ENCODE measurements around the gene SETDB2. TPM values are rescaled to one million over a fixed set of nuclear protein-coding genes. Genes with fewer than 3 reads are reported as not detected.

SETDB2 gene
- 16.6 TPM for total RNA-seq

GRCh38 chr13:49443704-49444523 lies at the start of gene SETDB2, which contains the start of gene CAB39L:
Gene SETDB2, plus strand, starts transcription at chr13:49444274. Its CDS starts 7,620 bp downstream, at chr13:49451894.
Gene CAB39L, minus strand, starts transcription at chr13:49444064. Its CDS starts 61,154 bp downstream, at chr13:49382910.
- DNase-seq (ENCODE audit: low spot score), result peak; percentile 100

- no peak for DNase-seq (ENCODE audit: low spot score)
Measured at GRCh38 chr13:49395451-49395865, 48.6 kb upstream of the SETDB2 start.

GRCh38 chr13:49395878-49396380 lies 48.1 kb upstream of the SETDB2 start:
- no peak for DNase-seq (ENCODE audit: low spot score)

- no peak for DNase-seq (ENCODE audit: low spot score)
Measured at GRCh38 chr13:49399801-49400472, 44.1 kb upstream of the SETDB2 start.

GRCh38 chr13:49400755-49401659 lies 43.1 kb upstream of the SETDB2 start:
- peak; percentile 60 for DNase-seq (ENCODE audit: low spot score)

- DNase-seq (ENCODE audit: low spot score), result no peak
Measured at GRCh38 chr13:49403996-49404702, 39.9 kb upstream of the SETDB2 start.

- no peak for DNase-seq (ENCODE audit: low spot score)
Measured at GRCh38 chr13:49404703-49405020, 39.4 kb upstream of the SETDB2 start.

- no peak for DNase-seq (ENCODE audit: low spot score)
Measured at GRCh38 chr13:49407068-49407467, 37.0 kb upstream of the SETDB2 start.

- DNase-seq (ENCODE audit: low spot score), result no peak
Measured at GRCh38 chr13:49407936-49408335, 36.1 kb upstream of the SETDB2 start.

- DNase-seq (ENCODE audit: low spot score), result no peak
Measured at GRCh38 chr13:49409008-49409407, 35.1 kb upstream of the SETDB2 start.

- no peak for DNase-seq (ENCODE audit: low spot score)
Measured at GRCh38 chr13:49410006-49410405, 34.1 kb upstream of the SETDB2 start.

- no peak for DNase-seq (ENCODE audit: low spot score)
Measured at GRCh38 chr13:49410477-49410876, 33.6 kb upstream of the SETDB2 start.

- DNase-seq (ENCODE audit: low spot score), result no peak
Measured at GRCh38 chr13:49411353-49411752, 32.7 kb upstream of the SETDB2 start.

- DNase-seq (ENCODE audit: low spot score), result no peak
Measured at GRCh38 chr13:49412749-49413148, 31.3 kb upstream of the SETDB2 start.

GRCh38 chr13:49417161-49417560 lies 26.9 kb upstream of the SETDB2 start:
- no peak for DNase-seq (ENCODE audit: low spot score)

GRCh38 chr13:49418206-49418605 lies 25.9 kb upstream of the SETDB2 start:
- DNase-seq (ENCODE audit: low spot score), result no peak

GRCh38 chr13:49419276-49419675 lies 24.8 kb upstream of the SETDB2 start:
- DNase-seq (ENCODE audit: low spot score), result no peak

- DNase-seq (ENCODE audit: low spot score), result no peak
Measured at GRCh38 chr13:49421391-49421790, 22.7 kb upstream of the SETDB2 start.

GRCh38 chr13:49424011-49424560 lies 20.0 kb upstream of the SETDB2 start:
- DNase-seq (ENCODE audit: low spot score), result no peak

- no peak for DNase-seq (ENCODE audit: low spot score)
Measured at GRCh38 chr13:49428041-49428763, 15.9 kb upstream of the SETDB2 start.

Measured in ureter (tissue), 1 donor.